NOMO-1 treated with DMSO at 0.1 percent for 48 hours (cell line): ENCODE data around the gene NTRK2.

Source experiments
- DNase-seq: peaks from one replicate; lab custom pipeline; 2025; ENCODE audit not compliant: unreplicated experiment; lab: John Stamatoyannopoulos, UW

Gene NTRK2

DNA sequence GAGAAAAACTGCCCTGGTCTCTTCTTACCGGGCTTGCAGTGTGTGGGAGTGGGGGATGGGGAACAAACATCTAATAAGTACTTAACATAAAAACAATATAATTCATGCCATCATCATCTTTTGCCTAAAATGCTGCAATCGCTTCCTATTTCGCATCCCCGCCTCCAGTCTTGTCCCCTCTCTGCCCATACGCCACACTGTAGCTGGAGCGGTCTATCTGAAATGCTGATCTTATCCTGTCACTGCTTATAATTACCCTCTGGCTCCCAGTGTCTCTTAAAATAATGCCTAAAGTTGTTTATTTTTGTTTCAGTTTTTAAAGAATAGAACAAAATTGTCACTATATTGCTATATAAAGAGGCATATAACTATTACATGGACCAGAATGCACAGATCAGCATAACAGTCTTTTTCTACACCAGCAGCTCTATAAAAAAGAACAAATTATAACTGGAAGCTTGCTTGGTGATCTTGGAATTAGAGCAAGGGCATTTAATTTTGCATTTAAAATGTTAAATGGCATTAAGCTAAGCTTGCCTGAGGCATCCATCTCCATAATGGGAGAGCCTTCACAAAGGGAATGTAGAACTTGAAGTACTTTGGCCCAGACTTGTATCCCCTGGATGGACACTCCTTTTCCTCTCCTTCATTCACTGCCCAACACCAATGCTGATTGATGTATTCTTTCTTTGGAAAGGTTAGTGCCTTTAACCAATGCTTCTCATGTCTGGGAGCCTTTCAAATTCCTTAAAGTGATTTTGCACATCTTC is 12.2 kb downstream of the NTRK2 start:
- no peak for DNase-seq

- no peak for DNase-seq
Measured at GRCh38 chr9:84686068-84686467, 16.5 kb downstream of the NTRK2 start.

DNA sequence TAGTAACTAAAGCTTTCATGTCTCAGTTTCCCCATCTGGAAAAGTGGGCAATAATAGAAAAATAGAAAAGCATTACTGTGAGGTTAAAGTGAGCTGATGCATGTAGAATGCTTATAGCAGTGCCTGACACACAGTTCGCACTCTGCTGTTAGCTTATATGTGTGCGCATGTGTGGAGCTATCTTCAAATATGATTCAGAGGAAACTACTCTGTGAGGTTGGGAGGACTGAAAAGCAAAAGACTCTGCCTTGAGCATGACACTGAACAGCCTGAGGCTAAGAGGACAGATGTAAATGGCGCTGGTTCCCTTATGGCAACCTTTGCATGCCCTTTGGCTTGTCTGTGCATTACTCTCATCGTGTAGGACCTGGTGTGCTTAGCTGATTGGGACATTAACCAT is 19.4 kb downstream of the NTRK2 start:
- no peak for DNase-seq

DNA sequence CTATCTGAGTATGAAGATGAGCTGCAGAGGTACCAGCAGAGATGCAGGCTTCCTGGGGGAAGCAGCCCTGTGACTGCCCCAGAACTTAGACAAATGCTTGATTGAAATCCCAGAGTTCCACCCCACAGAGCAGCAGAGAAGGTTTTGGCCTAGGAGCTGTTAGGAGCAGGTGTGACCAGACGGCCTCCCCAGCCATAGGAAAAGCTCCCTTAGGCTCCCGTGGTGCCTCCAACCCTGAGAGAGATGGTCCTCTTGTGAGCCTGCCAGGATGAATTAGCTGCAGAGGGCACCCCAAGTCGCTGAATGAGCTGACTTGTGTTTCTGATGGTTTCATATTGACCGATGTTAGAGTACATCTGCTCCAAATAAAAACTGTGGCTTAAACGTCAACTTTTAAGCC is 22.1 kb downstream of the NTRK2 start:
- no peak for DNase-seq

DNA sequence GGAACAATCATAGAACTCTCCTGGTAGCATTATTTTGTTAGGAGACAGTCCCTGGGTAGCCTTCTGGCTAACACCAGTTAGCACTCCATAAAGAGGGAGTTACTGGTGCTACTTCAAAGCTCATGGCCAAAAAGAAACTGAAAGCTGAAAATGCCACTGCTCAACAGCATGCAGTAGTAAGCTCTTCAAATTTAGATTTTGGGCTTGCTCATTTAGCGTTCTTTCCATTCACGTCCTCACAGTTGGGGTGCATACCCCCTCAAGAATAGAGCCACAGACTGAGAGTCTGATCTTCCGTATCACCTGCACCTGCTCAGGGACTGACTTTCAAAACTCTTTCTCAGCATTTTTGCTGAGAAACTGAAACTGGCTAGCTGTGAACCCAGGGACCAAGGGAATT is 24.7 kb downstream of the NTRK2 start:
- no peak for DNase-seq

DNA sequence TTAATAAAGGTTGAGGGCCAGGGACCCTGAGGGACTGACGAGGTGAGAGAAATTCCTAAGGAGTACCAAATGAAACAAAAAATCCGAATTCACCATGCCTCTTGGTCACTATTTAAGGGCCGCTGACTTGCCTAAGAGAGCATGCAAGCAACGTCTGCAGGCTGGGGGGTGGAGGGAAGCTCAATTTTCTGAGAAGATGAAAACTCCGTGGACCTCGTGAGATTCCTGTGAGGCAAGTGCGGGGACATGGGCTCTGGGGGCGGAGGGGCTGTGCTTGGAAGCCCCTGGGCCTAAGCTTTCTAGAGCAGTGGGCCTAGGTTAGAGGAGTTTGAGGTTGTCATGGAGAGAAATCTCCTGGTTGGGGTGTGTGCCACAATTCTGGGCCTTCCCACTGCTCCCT is 27.5 kb downstream of the NTRK2 start:
- DNase-seq = no peak

DNA sequence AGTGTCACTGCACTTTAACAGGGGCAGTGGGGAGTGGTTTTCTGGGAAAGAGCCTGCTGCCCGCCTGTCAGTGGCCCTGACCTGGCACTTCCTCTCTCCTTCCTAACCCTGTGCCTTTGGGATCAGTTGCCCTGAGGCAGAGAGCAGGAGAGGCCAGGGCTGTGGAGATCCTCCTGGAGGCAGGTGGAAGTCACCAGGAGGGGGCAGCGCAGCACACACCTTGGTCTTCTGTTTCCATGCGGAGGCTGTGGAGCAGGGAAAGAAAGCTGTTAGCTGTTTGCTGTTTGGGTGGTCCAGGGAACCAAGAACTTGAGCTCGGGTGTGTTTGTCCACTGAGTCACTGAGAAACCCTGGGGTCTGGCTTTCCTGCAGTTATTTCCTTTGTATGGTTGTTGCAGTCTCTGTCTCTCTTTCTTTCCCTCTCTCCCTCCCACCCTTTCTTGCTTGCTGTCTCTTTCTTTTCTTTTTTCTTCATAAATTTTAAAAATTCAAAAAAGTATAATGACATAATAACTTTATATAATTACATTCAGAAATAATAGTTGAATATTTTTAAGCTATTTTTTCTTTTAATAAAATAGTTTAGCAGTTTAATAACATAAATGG is 28.1 kb downstream of the NTRK2 start:
- no peak for DNase-seq

- DNase-seq = no peak
Measured at GRCh38 chr9:84698323-84698722, 28.8 kb downstream of the NTRK2 start.

DNA sequence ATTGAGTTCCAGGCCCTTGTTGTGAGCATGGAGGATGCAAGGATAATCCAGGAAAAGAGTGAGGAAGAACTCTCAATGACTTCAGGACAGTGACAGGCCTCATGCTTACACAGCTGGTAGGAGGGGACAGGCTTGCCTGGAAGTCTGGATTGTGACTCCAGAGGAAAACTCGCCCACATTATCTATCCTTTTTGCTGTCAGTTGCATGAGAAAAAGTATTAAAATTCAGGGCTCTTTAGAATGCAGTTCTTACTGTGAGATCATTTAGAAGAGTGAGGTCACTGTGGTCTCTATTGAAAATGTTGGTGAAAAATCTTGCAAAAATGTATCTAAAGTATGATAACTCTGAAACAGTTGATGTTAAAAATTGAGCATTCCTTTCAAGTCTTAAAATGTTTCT is 30.5 kb downstream of the NTRK2 start:
- DNase-seq = no peak

GRCh38 chr9:84701801-84702200 is 32.3 kb downstream of the NTRK2 start:
- no peak for DNase-seq

DNA sequence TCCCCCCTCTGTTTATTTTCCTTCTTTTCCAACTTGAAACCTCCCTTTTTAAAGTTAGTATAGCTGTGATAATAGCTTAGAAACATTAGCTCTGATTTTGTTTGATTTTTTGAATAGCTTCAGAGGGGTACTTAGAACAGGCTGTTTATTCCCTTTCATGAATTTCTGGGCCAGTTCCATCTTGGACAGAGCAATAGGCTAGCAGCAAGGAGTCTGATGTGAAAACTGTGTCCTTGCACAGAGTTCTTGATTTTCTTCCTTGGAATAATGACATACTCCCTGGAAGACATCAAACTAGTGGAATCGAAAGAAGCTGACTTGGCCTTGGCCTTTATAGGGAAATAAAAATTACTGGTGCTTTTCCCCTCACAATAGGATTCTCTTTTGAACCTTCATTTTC is 32.9 kb downstream of the NTRK2 start:
- no peak for DNase-seq

DNA sequence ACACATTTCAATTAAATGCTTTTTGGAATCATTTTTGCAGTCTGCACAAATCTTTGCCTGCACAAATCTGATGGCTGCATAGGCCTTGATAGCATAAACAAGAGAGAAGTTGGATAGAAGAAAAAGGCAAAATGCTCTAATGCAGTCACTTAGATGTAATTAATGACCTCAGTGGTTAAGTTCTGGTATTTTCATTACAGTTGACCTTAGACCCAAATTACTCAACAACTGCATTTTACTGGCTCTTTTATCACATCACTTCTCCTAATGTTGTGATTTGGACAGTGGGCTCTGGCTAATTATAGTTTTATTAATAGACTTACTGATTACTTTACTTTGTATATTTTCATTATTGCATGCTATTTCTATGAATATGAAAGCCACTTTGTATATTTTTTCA is 34.3 kb downstream of the NTRK2 start:
- DNase-seq = peak; percentile 14

DNA sequence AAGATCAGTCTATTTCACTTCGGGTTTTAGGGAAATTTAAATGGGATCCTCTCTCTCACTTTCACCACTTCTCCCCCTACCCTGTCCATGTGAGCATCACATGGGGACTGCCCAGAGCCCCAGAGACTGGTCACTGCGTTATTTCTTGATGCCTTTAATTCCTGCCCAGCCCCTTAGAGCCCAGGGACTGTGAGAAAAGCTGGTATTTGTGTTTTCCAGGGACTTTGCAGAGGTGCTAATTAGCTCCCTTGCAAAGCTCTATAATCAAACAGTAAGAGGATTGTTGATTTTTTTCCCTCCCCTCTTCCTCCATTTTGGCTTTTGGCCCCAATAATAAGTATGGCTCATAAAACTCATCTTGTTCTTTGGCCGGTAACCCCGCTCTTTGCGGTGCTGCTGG is 35.6 kb downstream of the NTRK2 start:
- DNase-seq = no peak

- DNase-seq = no peak
Measured at GRCh38 chr9:84708400-84708799, 38.9 kb downstream of the NTRK2 start.

DNA sequence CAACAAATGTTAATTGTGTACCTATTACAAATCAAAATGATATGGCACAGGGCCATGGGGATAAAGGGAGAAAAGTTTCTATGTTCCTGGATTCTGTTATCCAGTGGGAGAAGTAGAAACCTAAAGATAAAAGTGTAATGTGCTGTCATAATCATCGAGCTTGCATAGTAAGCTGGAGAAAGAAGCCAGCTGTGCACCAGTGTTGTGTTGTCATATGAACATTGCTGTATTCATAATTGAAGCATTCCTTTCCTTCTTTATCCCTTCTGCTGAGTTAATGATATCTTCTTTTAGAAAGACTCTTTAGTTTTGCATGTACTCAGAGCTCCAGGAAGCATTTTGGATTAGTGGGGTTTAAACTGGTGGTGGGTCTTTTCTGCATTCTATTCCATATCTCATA is 39.5 kb downstream of the NTRK2 start:
- no peak for DNase-seq

DNA sequence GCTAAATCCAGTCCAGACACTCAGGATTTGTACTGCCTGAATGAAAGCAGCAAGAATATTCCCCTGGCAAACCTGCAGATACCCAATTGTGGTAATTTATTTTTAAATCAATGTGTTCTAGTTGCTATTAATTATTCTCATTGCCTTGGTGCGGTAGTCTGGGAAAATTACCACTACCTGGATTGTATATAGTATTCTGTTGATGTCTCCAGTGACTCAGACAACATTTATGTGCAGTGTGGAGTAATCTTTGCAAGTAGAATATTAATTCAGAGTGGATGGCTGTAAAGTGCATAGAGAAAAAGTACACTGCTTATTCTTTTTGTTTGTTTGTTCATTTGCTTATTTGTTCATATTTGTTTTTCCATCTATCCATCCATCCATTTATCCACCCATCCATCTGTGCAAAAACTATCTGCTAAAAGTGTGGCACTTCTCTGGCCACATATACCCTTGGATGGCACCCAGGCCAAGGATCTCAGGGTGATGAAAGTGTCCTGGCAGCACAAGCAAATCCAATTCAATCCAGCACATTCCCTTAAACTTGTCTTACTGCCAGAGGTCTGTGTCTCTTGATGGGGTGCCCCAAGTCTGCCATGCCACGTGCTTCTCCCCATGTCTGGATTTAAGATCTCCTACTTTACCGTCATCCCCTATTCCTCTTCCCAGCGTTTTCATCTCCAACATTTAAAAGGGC is 41.3 kb downstream of the NTRK2 start:
- no peak for DNase-seq

- DNase-seq = no peak
Measured at GRCh38 chr9:84711398-84711777, 41.9 kb downstream of the NTRK2 start.

DNA sequence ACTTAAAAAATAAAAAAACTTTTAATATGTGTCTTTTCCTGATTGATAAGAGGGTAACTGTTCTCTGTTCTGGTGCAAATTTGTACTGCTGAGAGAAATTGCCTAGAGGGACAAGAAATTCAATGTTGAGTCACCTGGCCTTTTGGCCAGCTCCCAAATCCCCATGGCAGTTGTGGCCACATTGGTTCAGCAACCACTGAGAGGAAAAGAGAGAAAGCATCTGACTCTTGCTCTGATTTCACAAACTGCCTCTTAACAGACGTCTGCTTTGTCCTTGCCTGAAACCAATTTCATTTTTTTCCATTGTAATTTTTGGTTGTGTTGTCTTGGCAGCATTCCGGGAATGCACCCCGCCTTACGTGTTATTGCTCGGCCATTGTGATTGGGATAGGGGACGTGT is 42.4 kb downstream of the NTRK2 start:
- peak; percentile 28 for DNase-seq

GRCh38 chr9:84716217-84716616 is 46.7 kb downstream of the NTRK2 start:
- DNase-seq = no peak

DNA sequence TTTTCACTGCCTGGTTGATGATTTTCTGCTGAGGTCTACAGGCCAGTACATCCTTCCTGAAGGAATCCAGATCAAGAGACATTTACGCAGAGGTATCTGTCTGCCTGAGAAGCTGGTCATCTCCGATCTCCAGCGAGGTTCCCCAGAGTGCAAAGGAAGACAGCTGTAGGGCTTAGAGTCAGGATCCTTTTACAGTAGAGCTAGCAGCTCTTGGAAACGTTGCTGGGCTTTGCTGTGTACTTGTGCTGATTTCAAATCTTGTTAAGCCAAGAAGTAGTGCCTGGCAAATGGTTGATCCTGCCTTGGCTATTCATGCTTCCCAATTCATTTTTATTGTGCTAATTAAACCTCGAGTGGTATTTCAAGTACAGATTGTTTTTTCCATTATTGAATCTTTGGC is 48.9 kb downstream of the NTRK2 start:
- no peak for DNase-seq

DNA sequence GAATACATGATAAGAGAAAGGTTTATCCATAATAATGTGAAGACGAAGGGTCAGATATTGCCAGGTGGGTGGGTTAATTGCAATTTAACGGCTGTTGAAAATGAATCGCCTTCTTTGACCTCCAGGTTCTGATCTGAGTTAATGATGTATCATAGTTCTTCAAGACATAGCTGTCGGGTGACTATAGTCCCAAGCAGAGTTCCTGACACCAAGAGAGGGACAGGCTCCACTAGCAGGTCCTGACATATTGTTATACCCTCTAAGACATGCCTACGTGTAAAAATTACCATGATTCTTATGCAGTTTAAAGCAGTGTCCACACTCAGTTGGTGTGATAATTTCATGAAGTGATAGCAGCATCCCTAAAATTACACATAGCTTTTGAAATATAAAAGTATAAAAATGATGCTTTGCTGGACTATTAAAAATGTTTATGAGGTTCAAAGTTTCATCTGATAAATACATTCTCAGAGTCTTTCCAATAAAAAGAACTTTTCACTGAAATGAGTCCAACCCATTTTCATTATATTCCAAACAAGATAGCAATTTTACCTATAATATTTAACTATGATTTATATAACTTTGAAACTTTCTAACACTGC is 53.0 kb downstream of the NTRK2 start:
- DNase-seq = no peak

DNA sequence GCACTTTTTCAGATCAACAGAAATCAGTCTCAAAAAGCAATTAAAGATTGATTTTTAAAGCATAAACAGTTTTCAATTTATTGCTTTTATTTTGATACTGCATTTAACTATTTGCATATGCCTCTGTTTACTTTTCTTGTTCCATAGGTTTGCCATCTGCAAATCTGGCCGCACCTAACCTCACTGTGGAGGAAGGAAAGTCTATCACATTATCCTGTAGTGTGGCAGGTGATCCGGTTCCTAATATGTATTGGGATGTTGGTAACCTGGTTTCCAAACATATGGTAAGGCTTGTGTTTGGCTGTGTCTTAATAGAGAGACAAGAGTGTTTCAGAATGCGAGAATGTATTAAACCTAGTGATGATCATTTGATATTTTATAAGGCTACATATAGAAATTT is 53.9 kb downstream of the NTRK2 start:
- no peak for DNase-seq
